ENCODE results near the gene CDK14. TPM values are rescaled to one million over a fixed set of nuclear protein-coding genes. Genes with fewer than 3 reads are reported as not detected.

Gene CDK14
- total and polyA plus RNA-seq, 2 of the 8 experiments (the other 6 are each of a cell fraction or from before 2014, with no cell fraction given): 5.5 to 47.3 TPM

GRCh38 chr7:90920336-90920735 lies 324.2 kb downstream of the CDK14 start (continued):
- TF ChIP-seq CHD7 (IDR thresholded peaks at IDR 0.05; ENCODE audit: insufficient replicate concordance, low read length) (no peak), YY1 (IDR thresholded peaks at IDR 0.05; ENCODE audit: low read depth, low read length) (no peak), KDM5A (IDR thresholded peaks at IDR 0.05; ENCODE audit: low read length) (no peak), JUND (IDR thresholded peaks at IDR 0.05; ENCODE audit: low read length) (no peak), TCF12 (IDR thresholded peaks at IDR 0.05; ENCODE audit: low read depth, low read length) (no peak), HDAC6 (IDR thresholded peaks at IDR 0.05; ENCODE audit: low read depth, low read length) (no peak), CHD2 (IDR thresholded peaks at IDR 0.05; ENCODE audit: low read length) (no peak)
